NOMO-1 (cell line): Measurements from ENCODE around the gene PIK3C2B.

Source experiments
- DNase-seq, 2 experiments: peaks; one replicate each; lab custom pipeline; 2025; ENCODE audit not compliant: unreplicated experiment in 2 of 2; lab: John Stamatoyannopoulos, UW

Gene PIK3C2B

GRCh38 chr1:204447190-204447589 lies 47.4 kb downstream of the PIK3C2B start:
- DNase-seq = no peak

GRCh38 chr1:204446413-204447111 lies 48.0 kb downstream of the PIK3C2B start:
- DNase-seq = peak in 1 of 2 experiments; percentile 34

GRCh38 chr1:204445860-204446412 lies 48.7 kb downstream of the PIK3C2B start:
- peak in 1 of 2 experiments; percentile 15 for DNase-seq
